Subcutaneous adipose tissue (tissue), 4 donors: ENCODE measurements around the gene ABHD10. TPM values are rescaled to one million over a fixed set of nuclear protein-coding genes. Genes with fewer than 3 reads are reported as not detected.

Experiments used
- CTCF ChIP-seq: fragments of 450-650 bp; IDR thresholded peaks from one replicate; pipeline ENCODE4 v1.5.1; 2016; ENCODE audit warnings: low read depth, mild to moderate bottlenecking, control low read depth, antibody characterized with exemption, moderate library complexity
- total RNA-seq, 4 donors: library from RNA; depleted of rRNA; stranded (reverse); fragments of >200 nt; gene quantifications; one replicate each; pipeline ENCODE4 v1.1.0, GENCODE V29; 2016

ABHD10 gene
- total RNA-seq, 4 donors from 2014 or later, result 17.9 to 24.9 (median 22.1) TPM

GRCh38 chr3:112017091-112017490 is 38.3 kb downstream of the ABHD10 start:
- TF ChIP-seq CTCF, result no peak

GRCh38 chr3:112018712-112019111 is 39.9 kb downstream of the ABHD10 start:
- no peak for TF ChIP-seq CTCF

DNA sequence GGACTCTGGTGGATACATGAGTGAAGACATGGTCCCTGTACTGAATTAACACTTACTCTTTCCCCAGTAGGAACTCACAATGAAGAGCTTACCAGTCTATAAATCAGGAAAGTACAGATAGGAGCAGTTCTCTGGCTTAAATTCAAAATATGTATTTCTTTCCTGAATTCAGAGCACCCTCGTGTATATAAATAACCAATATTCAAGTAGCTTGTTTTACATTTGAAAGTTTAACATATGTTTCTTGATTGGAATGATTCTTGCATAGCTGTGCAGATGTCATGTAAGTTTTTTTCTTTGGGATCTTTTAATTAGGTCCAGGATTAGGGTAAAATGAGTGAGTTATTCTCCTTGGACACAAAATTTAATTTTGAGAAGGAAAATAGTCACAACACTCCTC is 40.9 kb downstream of the ABHD10 start:
- TF ChIP-seq CTCF, result no peak

GRCh38 chr3:112020674-112021085 is 41.9 kb downstream of the ABHD10 start:
- no peak for TF ChIP-seq CTCF

DNA sequence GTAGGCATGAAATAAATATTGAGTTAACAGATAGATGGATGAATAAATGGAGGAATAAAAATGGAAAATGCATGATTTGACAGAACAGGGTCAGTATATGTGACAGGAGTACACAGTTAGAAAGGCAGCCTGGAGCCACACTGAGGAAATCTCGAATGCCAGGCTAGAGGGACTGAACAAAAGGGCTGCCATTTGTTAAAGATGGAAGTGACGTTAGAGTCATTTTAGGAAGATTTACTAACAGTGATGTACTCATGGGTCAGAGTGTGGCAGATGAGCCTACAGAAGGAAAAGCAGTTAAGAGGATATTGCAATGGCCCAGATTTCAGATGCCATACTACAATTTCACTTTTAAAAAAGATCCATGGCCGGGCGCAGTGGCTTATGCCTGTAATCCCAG is 48.3 kb downstream of the ABHD10 start:
- no peak for TF ChIP-seq CTCF

GRCh38 chr3:112027826-112028225 is 49.0 kb downstream of the ABHD10 start:
- no peak for TF ChIP-seq CTCF

DNA sequence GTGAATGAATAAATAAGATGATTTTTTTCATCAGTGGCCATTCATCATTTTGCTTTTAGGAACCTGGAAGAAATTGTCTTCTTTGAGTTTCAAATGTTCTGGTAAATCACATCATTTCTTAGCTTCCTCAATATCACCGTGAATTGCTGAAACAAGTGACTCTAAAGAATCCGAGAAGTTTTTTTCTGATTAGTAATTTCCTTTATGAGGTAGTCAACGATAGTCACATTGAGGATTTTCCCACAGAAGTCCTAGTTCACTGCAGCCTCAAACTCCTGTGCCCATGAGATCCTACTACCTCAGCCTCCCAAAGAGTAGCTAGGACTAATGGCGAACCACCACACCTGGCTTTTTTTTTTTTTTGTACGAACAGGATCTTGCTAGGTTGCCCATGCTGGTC is 52.1 kb downstream of the ABHD10 start:
- TF ChIP-seq CTCF, result no peak
